HepG2 (cell line): Measurements from ENCODE around the gene RLN3. TPM values are rescaled to one million over a fixed set of nuclear protein-coding genes. Genes with fewer than 3 reads are reported as not detected.

Experiments
- KAT7 ChIP-seq: IDR thresholded peaks from 2 replicates; pipeline ENCODE4 v1.6.1; 2018; ENCODE audit warnings: borderline replicate concordance, missing compliant biosample characterization
- ZBTB21 ChIP-seq: sonication (generic); formaldehyde crosslinking; IDR thresholded peaks from 2 replicates; pipeline ENCODE4 v1.4.0; 2020; ENCODE audit warnings: missing genetic modification reagents
- ZNF33B ChIP-seq: sonication (generic); formaldehyde crosslinking; IDR thresholded peaks from 2 replicates; pipeline ENCODE4 v1.5.1; 2020; ENCODE audit warnings: mild to moderate bottlenecking, missing genetic modification reagents
- ZNF563 ChIP-seq: sonication (generic); formaldehyde crosslinking; IDR thresholded peaks from 2 replicates; pipeline ENCODE4 v1.8.0; 2022; ENCODE audit warnings: mild to moderate bottlenecking, moderate library complexity, missing genetic modification reagents
- ZNF878 ChIP-seq: sonication (generic); formaldehyde crosslinking; IDR thresholded peaks from 2 replicates; pipeline ENCODE4 v1.8.1; 2023; ENCODE audit warnings: mild to moderate bottlenecking, missing genetic modification reagents, moderate library complexity
- ZSCAN12 ChIP-seq: sonication (generic); formaldehyde crosslinking; IDR thresholded peaks from 2 replicates; pipeline ENCODE4 v1.9.0; 2021; ENCODE audit warnings: mild to moderate bottlenecking, missing genetic modification reagents
- polyA plus RNA-seq, 8 experiments: library from polyadenylated mRNA; depleted of rRNA in 3 of 8; stranded (reverse) in 7 of 8; unstranded in 1 of 8; fragments of >200 nt; fragmentation: Illumina TruSeq in 4 of 8; extraction: Trizol in 4 of 8; gene quantifications; 2 replicates each; pipeline versions ENCODE4 v1.2.1 to v1.2.3, GENCODE V29; 2011 to 2016; ENCODE audit warnings: low read depth in 4 of 8, missing spikeins in 1 of 8, mixed read lengths in 1 of 8; ENCODE audit not compliant: insufficient read depth in 1 of 8
- total RNA-seq, 5 experiments: library from RNA; depleted of rRNA; stranded (reverse); fragments of >200 nt; fragmentation: Illumina TruSeq; extraction: Trizol; gene quantifications; 2 replicates each; pipeline ENCODE4 v1.2.3, GENCODE V29; 2016; ENCODE audit warnings: low read depth in 1 of 5
- TF ChIP-seq, protein P1 (sequence below): IDR thresholded peaks from 2 replicates; pipeline ENCODE4 v1.6.1; 2016; ENCODE audit warnings: low read depth, missing genetic modification reagents, missing compliant biosample characterization
- TF ChIP-seq, protein P2 (sequence below): sonication (generic); formaldehyde crosslinking; IDR thresholded peaks from 2 replicates; pipeline ENCODE4 v1.5.1; 2020; ENCODE audit warnings: missing genetic modification reagents, mild to moderate bottlenecking, borderline replicate concordance
- TF ChIP-seq, protein P3 (sequence below): sonication (generic); formaldehyde crosslinking; IDR thresholded peaks from 2 replicates; pipeline ENCODE4 v1.5.0; 2020; ENCODE audit warnings: mild to moderate bottlenecking, low read depth, missing genetic modification reagents, borderline replicate concordance

The RLN3 gene
- total and polyA plus RNA-seq, 2 of the 13 experiments (the other 11 are each of a cell fraction or from before 2014, with no cell fraction given): not detected

DNA sequence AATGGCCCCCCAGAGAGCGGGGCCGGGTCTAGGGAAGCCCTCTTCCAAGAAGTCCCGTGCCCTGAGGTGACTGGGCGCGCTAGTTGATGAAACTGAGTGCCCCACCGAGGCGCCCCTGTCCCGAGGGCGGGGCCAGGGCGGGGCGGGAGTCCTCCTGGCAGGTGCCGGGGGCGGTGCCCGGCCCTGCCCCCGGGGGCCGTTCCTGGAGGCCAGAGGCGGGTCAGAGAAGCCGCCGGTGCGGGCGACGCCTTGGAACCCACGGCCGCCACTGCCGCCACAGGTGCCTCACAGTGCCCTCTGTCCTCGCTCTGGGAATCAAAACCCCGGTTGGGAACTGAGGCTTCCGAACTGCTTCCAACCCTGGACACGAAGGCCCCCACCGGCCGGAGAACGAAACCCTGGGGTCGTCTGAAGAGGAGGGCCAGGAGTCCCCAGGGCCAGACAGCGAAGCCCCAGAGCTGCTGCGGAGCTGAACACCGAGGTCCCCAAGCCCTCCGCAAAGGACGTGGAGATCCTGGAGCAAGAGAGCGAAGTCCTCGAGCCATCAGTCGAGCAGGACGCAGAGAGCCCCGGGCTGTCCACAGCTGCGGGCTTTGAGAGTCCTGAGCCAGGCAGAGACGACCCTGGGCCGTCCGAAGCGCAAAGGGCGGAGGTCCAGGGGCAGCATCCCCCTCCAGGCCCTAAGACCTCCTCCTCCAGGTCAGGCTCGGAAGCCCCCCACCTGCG is 44.8 kb downstream of the RLN3 start, which contains the start of gene MISP3 (continued):
- TF ChIP-seq, protein P1, sequence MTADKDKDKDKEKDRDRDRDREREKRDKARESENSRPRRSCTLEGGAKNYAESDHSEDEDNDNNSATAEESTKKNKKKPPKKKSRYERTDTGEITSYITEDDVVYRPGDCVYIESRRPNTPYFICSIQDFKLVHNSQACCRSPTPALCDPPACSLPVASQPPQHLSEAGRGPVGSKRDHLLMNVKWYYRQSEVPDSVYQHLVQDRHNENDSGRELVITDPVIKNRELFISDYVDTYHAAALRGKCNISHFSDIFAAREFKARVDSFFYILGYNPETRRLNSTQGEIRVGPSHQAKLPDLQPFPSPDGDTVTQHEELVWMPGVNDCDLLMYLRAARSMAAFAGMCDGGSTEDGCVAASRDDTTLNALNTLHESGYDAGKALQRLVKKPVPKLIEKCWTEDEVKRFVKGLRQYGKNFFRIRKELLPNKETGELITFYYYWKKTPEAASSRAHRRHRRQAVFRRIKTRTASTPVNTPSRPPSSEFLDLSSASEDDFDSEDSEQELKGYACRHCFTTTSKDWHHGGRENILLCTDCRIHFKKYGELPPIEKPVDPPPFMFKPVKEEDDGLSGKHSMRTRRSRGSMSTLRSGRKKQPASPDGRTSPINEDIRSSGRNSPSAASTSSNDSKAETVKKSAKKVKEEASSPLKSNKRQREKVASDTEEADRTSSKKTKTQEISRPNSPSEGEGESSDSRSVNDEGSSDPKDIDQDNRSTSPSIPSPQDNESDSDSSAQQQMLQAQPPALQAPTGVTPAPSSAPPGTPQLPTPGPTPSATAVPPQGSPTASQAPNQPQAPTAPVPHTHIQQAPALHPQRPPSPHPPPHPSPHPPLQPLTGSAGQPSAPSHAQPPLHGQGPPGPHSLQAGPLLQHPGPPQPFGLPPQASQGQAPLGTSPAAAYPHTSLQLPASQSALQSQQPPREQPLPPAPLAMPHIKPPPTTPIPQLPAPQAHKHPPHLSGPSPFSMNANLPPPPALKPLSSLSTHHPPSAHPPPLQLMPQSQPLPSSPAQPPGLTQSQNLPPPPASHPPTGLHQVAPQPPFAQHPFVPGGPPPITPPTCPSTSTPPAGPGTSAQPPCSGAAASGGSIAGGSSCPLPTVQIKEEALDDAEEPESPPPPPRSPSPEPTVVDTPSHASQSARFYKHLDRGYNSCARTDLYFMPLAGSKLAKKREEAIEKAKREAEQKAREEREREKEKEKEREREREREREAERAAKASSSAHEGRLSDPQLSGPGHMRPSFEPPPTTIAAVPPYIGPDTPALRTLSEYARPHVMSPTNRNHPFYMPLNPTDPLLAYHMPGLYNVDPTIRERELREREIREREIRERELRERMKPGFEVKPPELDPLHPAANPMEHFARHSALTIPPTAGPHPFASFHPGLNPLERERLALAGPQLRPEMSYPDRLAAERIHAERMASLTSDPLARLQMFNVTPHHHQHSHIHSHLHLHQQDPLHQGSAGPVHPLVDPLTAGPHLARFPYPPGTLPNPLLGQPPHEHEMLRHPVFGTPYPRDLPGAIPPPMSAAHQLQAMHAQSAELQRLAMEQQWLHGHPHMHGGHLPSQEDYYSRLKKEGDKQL: no peak
- TF ChIP-seq KAT7 (CRISPR knock-in tag): no peak
- TF ChIP-seq ZSCAN12 (CRISPR knock-in tag): no peak
- TF ChIP-seq ZBTB21: no peak
- TF ChIP-seq, protein P2, sequence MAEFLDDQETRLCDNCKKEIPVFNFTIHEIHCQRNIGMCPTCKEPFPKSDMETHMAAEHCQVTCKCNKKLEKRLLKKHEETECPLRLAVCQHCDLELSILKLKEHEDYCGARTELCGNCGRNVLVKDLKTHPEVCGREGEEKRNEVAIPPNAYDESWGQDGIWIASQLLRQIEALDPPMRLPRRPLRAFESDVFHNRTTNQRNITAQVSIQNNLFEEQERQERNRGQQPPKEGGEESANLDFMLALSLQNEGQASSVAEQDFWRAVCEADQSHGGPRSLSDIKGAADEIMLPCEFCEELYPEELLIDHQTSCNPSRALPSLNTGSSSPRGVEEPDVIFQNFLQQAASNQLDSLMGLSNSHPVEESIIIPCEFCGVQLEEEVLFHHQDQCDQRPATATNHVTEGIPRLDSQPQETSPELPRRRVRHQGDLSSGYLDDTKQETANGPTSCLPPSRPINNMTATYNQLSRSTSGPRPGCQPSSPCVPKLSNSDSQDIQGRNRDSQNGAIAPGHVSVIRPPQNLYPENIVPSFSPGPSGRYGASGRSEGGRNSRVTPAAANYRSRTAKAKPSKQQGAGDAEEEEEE (CRISPR knock-in tag): 0 out of 2 replicates have a peak, but pooled peaks have one; percentile 40
- TF ChIP-seq ZNF878 (CRISPR knock-in tag): no peak
- TF ChIP-seq ZNF563 (CRISPR knock-in tag): peak; percentile 54; the same call in 1 of the 2 replicates
- TF ChIP-seq, protein P3, sequence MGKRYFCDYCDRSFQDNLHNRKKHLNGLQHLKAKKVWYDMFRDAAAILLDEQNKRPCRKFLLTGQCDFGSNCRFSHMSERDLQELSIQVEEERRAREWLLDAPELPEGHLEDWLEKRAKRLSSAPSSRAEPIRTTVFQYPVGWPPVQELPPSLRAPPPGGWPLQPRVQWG: no peak
- TF ChIP-seq ZNF33B (CRISPR knock-in tag): 0 out of 2 replicates have a peak, but pooled peaks have one; percentile 18
- TF ChIP-seq, all 625 proteins: peak for 54
